Measurements from ENCODE around the gene EVA1A.

EVA1A gene

GRCh38 chr2:75577280-75577679, 16.5 kb upstream of the EVA1A start:
- no peak for DNase-seq (ENCODE audit: extremely low read depth, insufficient read length)
- no peaks in the 10 kb centered on the region for H3K36me3 ChIP-seq (ENCODE audit: control insufficient read depth, insufficient read depth, low read length)
- TF ChIP-seq CTCF (IDR thresholded peaks at IDR 0.05; ENCODE audit: insufficient read depth, low read length, poor library complexity, severe bottlenecking), result no peak
- no peak overlapping the region for H3K4me3 ChIP-seq (replicated peaks; ENCODE audit: low read depth, low read length)
- H3K27me3 ChIP-seq (replicated peaks; ENCODE audit: control insufficient read depth, insufficient read depth, low read length), result no peaks in the 10 kb centered on the region; the same call in 1 of the 2 replicates

- H3K27me3 ChIP-seq (replicated peaks; ENCODE audit: control insufficient read depth, insufficient read depth, low read length), result no peaks in the 10 kb centered on the region; the same call in 1 of the 2 replicates
- DNase-seq (ENCODE audit: extremely low read depth, insufficient read length), result no peak
- no peak for TF ChIP-seq CTCF (IDR thresholded peaks at IDR 0.05; ENCODE audit: insufficient read depth, low read length, poor library complexity, severe bottlenecking)
- no peak overlapping the region for H3K4me3 ChIP-seq (replicated peaks; ENCODE audit: low read depth, low read length)
- H3K36me3 ChIP-seq (ENCODE audit: control insufficient read depth, insufficient read depth, low read length), result no peaks in the 10 kb centered on the region
Observed at GRCh38 chr2:75574106-75574505, 13.4 kb upstream of the EVA1A start.

GRCh38 chr2:75573145-75573878, 12.6 kb upstream of the EVA1A start:
- TF ChIP-seq CTCF (IDR thresholded peaks at IDR 0.05; ENCODE audit: insufficient read depth, low read length, poor library complexity, severe bottlenecking), result no peak
- no peaks in the 10 kb centered on the region for H3K36me3 ChIP-seq (ENCODE audit: control insufficient read depth, insufficient read depth, low read length)
- no peak overlapping the region for H3K4me3 ChIP-seq (replicated peaks; ENCODE audit: low read depth, low read length)
- no peaks in the 10 kb centered on the region; the same call in 1 of the 2 replicates for H3K27me3 ChIP-seq (replicated peaks; ENCODE audit: control insufficient read depth, insufficient read depth, low read length)
- no peak for DNase-seq (ENCODE audit: extremely low read depth, insufficient read length)

- Histone ChIP-seq H3K4me3 (replicated peaks; ENCODE audit: low read depth, low read length) (no peak overlapping the region), H3K27me3 (replicated peaks; ENCODE audit: control insufficient read depth, insufficient read depth, low read length) (no peaks in the 10 kb centered on the region; the same call in 1 of the 2 replicates), H3K36me3 (ENCODE audit: control insufficient read depth, insufficient read depth, low read length) (no peaks in the 10 kb centered on the region)
- DNase-seq (ENCODE audit: extremely low read depth, insufficient read length), result no peak
- no peak for TF ChIP-seq CTCF (IDR thresholded peaks at IDR 0.05; ENCODE audit: insufficient read depth, low read length, poor library complexity, severe bottlenecking)
Observed at GRCh38 chr2:75571730-75572430, 11.1 kb upstream of the EVA1A start.

GRCh38 chr2:75570948-75571729, 10.4 kb upstream of the EVA1A start:
- no peak for TF ChIP-seq CTCF (IDR thresholded peaks at IDR 0.05; ENCODE audit: insufficient read depth, low read length, poor library complexity, severe bottlenecking)

More at GRCh38 chr2:75570948-75571729, 10.4 kb upstream of the EVA1A start:
- H3K4me3 ChIP-seq (replicated peaks; ENCODE audit: low read depth, low read length), result no peak overlapping the region
- no peak for DNase-seq (ENCODE audit: extremely low read depth, insufficient read length)
- no peaks in the 10 kb centered on the region for H3K36me3 ChIP-seq (ENCODE audit: control insufficient read depth, insufficient read depth, low read length)
- no peaks in the 10 kb centered on the region; the same call in 1 of the 2 replicates for H3K27me3 ChIP-seq (replicated peaks; ENCODE audit: control insufficient read depth, insufficient read depth, low read length)
